Psoas muscle (tissue), 8 donors: Measurements from ENCODE around the gene DNMT3A. TPM values are rescaled to one million over a fixed set of nuclear protein-coding genes. Genes with fewer than 3 reads are reported as not detected.

Experiments
- ATAC-seq, 4 donors: fragments of 200-7000 bp; cut with Tn5 transposase; one replicate each; pipeline ENCODE4 v1.9.1; 2020; ENCODE audit warnings: moderate library complexity in 3 of 4, mild to moderate bottlenecking in 2 of 4
- DNase-seq, 2 donors: peaks; one replicate each; pipeline ENCODE4 v3.0.0-alpha.2; 2020
- H3K27ac ChIP-seq: fragments of 200-600 bp; one replicate; pipeline ENCODE4 v1.8.0; 2022
- H3K27me3 ChIP-seq, 3 donors: fragments of 200-600 bp in 1 of 3; one replicate each; pipeline versions ENCODE4 v1.6.1 to v1.8.0; 2013 to 2022; ENCODE audit warnings: low read length in 2 of 3, mild to moderate bottlenecking in 2 of 3, moderate library complexity in 1 of 3; ENCODE audit not compliant: insufficient read depth in 3 of 3
- H3K36me3 ChIP-seq, 2 donors: fragments of 200-600 bp in 1 of 2; one replicate each; pipeline versions ENCODE4 v1.6.1 to v1.8.0; 2013 to 2022; ENCODE audit warnings: low read depth in 1 of 2, mild to moderate bottlenecking in 1 of 2, moderate library complexity in 1 of 2; ENCODE audit not compliant: insufficient read depth in 1 of 2
- H3K4me1 ChIP-seq: fragments of 200-600 bp; one replicate; pipeline ENCODE4 v1.8.0; 2022
- H3K4me3 ChIP-seq: fragments of 200-600 bp; one replicate; pipeline ENCODE4 v1.8.0; 2022; ENCODE audit warnings: mild to moderate bottlenecking
- H3K9me3 ChIP-seq: fragments of 200-600 bp; one replicate; pipeline ENCODE4 v1.8.0; 2022
- WGBS, 3 donors: extraction: QIAGEN DNeasy Blood & Tissue Kit; methylation state at CpG; one replicate each; pipeline versions ENCODE4 v1.1.6 to v1.1.7; 2013; 5-methylcytosine and 5-hydroxymethylcytosine counted together
- intact Hi-C, 2 donors: fragments of 100-400 bp; cut with DNase I; formaldehyde crosslinking; loops; one replicate each; pipeline versions ENCODE4 v1.11.0 to v1.14.2; 2022
- polyA plus RNA-seq, 3 donors: library from polyadenylated mRNA; stranded (reverse); fragments of 200-250 nt; gene quantifications; one replicate each; pipeline ENCODE4 v1.2.3, GENCODE V29; 2013
- total RNA-seq, 4 donors: library from RNA; stranded (reverse); fragmentation: NEBNext Ultra II Directional in 2 of 4; extraction: Animal tissue kit (Norgen Biotek cat#: 25700) in 2 of 4; gene quantifications; one replicate each; pipeline versions ENCODE4 v1.2.1 to v1.2.4, GENCODE V29; 2021 to 2023
- TF ChIP-seq, protein P1 (sequence below): fragments of 200-600 bp; IDR thresholded peaks from one replicate; pipeline ENCODE4 v1.8.0; 2022; ENCODE audit warnings: antibody characterized with exemption
- donor health status: healthy with polysubstance abuse.
- donor health status: DM: no; HTN: no; CAD: no; lungs with moderate emphysema.
- donor health status: Bipolar disorder and iron deficiency.
- donor health status: healthy.
- donor health status: DM: yes; HTN: yes; CAD: no.
- donor health status: DM: no; HTN: no; CAD: no.
- donor health status: DM: no; HTN: no; CAD: no.
- donor health status: DM: yes; HTN: yes; CAD: no.

The DNMT3A gene
- total and polyA plus RNA-seq, 7 donors, result 7.1 to 26.2 (median 20.6) TPM

DNA sequence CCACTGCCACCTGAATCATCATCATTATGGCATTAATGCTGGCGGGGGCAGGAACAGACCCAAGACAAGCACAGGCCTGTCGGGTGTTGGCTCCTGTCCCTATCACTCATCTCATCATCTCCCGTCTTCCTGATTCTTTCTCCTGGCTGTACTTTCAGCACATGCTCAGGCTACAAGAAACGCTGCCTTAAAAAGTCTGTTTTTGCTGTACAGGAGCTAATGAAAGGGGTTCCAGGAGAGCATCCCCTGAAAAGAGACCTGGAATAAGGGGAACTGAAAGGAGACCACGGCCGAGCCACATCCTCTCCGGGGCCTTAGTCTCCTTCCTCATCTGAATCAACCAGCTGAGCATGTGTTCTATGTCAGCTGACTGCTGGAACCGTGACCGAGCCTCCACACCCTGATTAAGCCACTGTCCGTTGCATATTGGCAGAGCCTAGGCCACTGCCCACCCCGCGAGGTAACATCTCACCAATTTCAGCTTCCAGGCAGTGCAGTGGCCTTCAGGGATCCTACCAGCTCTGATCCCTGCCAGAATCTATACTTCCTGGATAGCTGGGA lies 62.6 kb downstream of the DNMT3A start:
- peak; percentile 69 to 82 for DNase-seq
- TF ChIP-seq, protein P1, sequence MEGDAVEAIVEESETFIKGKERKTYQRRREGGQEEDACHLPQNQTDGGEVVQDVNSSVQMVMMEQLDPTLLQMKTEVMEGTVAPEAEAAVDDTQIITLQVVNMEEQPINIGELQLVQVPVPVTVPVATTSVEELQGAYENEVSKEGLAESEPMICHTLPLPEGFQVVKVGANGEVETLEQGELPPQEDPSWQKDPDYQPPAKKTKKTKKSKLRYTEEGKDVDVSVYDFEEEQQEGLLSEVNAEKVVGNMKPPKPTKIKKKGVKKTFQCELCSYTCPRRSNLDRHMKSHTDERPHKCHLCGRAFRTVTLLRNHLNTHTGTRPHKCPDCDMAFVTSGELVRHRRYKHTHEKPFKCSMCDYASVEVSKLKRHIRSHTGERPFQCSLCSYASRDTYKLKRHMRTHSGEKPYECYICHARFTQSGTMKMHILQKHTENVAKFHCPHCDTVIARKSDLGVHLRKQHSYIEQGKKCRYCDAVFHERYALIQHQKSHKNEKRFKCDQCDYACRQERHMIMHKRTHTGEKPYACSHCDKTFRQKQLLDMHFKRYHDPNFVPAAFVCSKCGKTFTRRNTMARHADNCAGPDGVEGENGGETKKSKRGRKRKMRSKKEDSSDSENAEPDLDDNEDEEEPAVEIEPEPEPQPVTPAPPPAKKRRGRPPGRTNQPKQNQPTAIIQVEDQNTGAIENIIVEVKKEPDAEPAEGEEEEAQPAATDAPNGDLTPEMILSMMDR, result no peak
- ATAC-seq, result peak; percentile 59 to 80 (median 68)
- 18 to 35% (median 18%) methylated on average over 12 of the region's 12 CpGs for WGBS, 3 donors
- Histone ChIP-seq H3K27me3 (no peaks in the 10 kb centered on the region), H3K36me3 (peaks cover 0 to 40% of the 10 kb centered on the region in 2 donors), H3K9me3 (no peaks in the 10 kb centered on the region), H3K4me1 (peaks cover 24% of the 10 kb centered on the region), H3K27ac (peak overlapping the region; percentile 83), H3K4me3 (no peak overlapping the region)
- intact Hi-C loops, result no loop called here

DNA sequence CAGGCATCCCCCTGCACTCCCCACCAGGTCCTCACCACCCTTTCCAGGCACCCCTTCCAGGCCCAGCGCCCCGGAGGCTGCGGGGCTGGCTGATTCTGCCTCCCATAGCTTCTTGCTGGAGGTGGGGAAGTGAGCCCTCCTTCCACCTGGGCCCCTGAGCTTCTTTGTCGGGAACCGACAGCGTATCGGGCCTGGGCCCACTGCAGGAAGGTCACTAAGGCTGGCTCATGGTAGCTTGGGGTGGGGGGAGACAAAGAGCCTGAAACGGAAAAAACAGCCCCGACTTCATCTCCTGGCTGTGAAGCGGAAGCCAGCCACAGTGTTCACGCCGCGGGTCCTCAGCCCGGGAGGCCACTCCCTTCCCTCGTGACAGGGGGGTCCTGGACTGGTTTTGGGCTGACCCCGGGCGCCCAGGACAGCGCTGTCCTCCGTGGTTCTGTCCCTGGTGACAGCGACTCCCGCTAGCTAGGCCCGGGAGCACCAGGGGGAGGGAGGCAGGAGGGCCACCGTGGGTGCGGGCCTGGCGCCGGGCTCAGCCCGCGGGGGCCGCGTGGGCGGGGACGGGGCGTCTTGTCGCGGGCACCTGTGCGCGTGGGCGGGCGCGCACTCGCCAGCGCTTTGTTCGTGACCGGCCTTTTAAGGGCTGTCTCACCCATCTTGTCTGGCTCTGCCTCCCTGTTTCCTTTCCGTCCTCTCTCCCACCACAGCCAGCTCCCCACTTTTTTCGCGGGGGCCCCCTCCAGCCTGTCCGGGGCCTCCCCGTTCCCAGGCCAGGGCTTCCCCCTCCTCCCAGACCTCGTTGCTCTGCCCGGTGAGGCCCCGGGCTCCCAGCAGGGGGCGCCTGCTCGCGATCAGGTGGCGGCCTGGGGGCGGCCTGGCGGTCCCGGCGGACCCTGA lies 64.9 kb downstream of the DNMT3A start:
- 33 to 49% (median 40%) methylated on average over 52 to 60 of the region's 60 CpGs for WGBS, 3 donors

DNA sequence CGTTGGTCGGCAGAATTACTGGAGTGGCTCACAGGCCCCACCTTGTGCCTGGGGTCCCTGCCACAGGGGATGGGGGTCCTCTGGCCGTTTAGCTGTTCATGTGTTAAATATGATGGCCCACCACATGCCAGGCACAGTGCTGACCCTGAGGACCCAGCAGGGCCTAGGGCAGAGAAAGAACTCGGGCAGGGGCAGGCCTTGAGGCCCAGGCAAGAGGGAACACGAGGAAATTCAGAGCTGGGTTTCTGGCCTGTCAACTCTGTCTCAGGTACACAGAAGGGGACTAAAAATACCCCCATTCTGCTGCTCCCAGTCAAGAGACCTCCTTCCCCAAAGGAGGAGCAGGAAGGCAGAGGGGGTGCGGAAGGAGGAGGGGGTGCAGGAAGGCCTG lies 66.2 kb downstream of the DNMT3A start:
- H3K4me1 ChIP-seq, result peaks cover 24% of the 10 kb centered on the region
- peaks cover 0 to 44% of the 10 kb centered on the region in 2 donors for H3K36me3 ChIP-seq
- no peaks in the 10 kb centered on the region for H3K9me3 ChIP-seq
- ATAC-seq (no peak), DNase-seq (peak in 1 of 2 donors; percentile 39)
- H3K4me3 ChIP-seq, result no peak overlapping the region
- intact Hi-C loops, result no loop called here
- 68 to 74% (median 71%) methylated on average over 6 of the region's 6 CpGs for WGBS, 3 donors
- no peaks in the 10 kb centered on the region for H3K27me3 ChIP-seq
- TF ChIP-seq, protein P1, result no peak
- peak overlapping the region; percentile 23 for H3K27ac ChIP-seq

More for the DNA sequence above, 64.9 kb downstream of the DNMT3A start:
- TF ChIP-seq, protein P1, result peak; percentile 71
- DNase-seq (peak; percentile 78 to 84), ATAC-seq (peak; percentile 39 to 68 (median 62))
- no peaks in the 10 kb centered on the region for H3K27me3 ChIP-seq
- H3K4me3 ChIP-seq, result peak overlapping the region; percentile 53
- no peaks in the 10 kb centered on the region for H3K9me3 ChIP-seq
- H3K4me1 ChIP-seq, result peaks cover 24% of the 10 kb centered on the region
- peak overlapping the region; percentile 81 for H3K27ac ChIP-seq
- intact Hi-C loops, result loop anchor here in 1 of 2 donors (2.0 kb wide), 1 partner anchor 62 kb away; no protein-coding TSS in a partner anchor
- H3K36me3 ChIP-seq, result peaks cover 0 to 42% of the 10 kb centered on the region in 2 donors

DNA sequence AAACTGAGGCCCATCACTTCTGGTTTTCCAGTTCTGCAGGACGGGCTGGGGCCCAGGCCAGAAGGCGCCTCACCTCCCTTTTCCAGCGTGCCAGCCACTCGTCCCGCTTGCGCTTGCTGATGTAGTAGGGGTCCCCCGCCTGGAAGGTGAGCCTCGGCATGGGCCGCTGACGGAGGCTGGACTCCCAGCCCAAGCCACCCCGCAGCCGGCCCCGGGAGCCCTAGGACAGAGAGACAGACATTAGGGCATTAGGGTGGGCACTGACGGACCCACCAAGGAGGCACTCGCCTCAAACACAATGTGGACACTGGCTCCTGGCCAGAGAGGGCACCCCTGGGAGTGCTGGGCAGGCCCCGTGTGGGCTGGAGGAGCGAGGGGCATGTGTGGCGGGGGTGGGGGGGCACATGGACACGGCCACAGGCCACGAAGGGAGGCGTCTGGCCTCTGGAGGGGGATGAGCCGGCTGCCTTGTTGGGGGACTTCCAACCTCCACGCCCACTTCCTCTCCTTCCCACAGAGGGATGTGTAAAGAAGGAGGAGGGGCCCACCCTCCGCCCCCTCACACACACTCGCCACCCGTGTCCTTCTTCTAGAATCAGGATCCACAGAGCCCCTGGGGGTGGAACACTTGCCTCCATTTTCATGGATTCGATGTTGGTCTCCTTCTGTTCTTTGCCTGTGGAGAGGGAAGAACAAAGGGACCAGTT lies 66.7 kb downstream of the DNMT3A start:
- H3K9me3 ChIP-seq, result no peaks in the 10 kb centered on the region
- H3K4me3 ChIP-seq, result no peak overlapping the region
- TF ChIP-seq, protein P1, result no peak
- H3K27me3 ChIP-seq, result no peaks in the 10 kb centered on the region
- H3K36me3 ChIP-seq, result peaks cover 0 to 50% of the 10 kb centered on the region in 2 donors
- intact Hi-C loops, result no loop called here
- ATAC-seq (no peak), DNase-seq (peak; percentile 51 to 69)
- H3K27ac ChIP-seq, result peak overlapping the region; percentile 23
- peaks cover 24% of the 10 kb centered on the region for H3K4me1 ChIP-seq
- WGBS, 3 donors, result 72 to 82% (median 74%) methylated on average over 24 to 27 of the region's 27 CpGs
